Activated CD8-positive, alpha-beta memory T cell treated with anti-CD3 and anti-CD28 coated beads, Interleukin-2, amount 10 ng/mL, durations not matched to agents 7 days and 5 days (primary cell): ENCODE measurements around the gene MIER2. TPM values are rescaled to one million over a fixed set of nuclear protein-coding genes. Genes with fewer than 3 reads are reported as not detected.
"Not testable (repeated sequence)": the region's sequence is repeated elsewhere in the genome, so short reads cannot be mapped to it uniquely, and the experiment has no call there.

Experiments
- ATAC-seq: fragments of 150-1000 bp; cut with Tn5 transposase; one replicate; pipeline ENCODE4 v1.10.0; 2021; ENCODE audit warnings: moderate library complexity
- CTCF ChIA-PET: fragments of 350-600 bp; sonication (Branson Sonifier 250); formaldehyde crosslinking; loops from one replicate; lab custom pipeline; 2021; ENCODE audit warnings: antibody characterized with exemption; lab: Charles Lee
- DNase-seq: peaks from one replicate; pipeline ENCODE4 v3.0.0-alpha.2; 2020
- H3K27ac Mint-ChIP-seq: one replicate; pipeline ENCODE4 v1.8.0; 2021; ENCODE audit warnings: mild to moderate bottlenecking, mixed read lengths
- H3K27me3 Mint-ChIP-seq: one replicate; pipeline ENCODE4 v1.8.0; 2021; ENCODE audit warnings: mixed read lengths
- H3K36me3 Mint-ChIP-seq: one replicate; pipeline ENCODE4 v1.8.0; 2021; ENCODE audit warnings: mild to moderate bottlenecking, mixed read lengths
- H3K4me1 Mint-ChIP-seq: one replicate; pipeline ENCODE4 v1.8.0; 2021; ENCODE audit warnings: mixed read lengths
- H3K4me3 Mint-ChIP-seq: one replicate; pipeline ENCODE4 v1.8.0; 2021; ENCODE audit warnings: mild to moderate bottlenecking, moderate library complexity, mixed read lengths
- H3K9me3 Mint-ChIP-seq: one replicate; pipeline ENCODE4 v1.8.0; 2022; ENCODE audit warnings: low read depth, mixed read lengths
- total RNA-seq, 2 experiments: library from RNA; stranded (reverse); gene quantifications; one replicate each; pipeline ENCODE4 v1.2.3, GENCODE V29; 2021

MIER2 gene, protein sequence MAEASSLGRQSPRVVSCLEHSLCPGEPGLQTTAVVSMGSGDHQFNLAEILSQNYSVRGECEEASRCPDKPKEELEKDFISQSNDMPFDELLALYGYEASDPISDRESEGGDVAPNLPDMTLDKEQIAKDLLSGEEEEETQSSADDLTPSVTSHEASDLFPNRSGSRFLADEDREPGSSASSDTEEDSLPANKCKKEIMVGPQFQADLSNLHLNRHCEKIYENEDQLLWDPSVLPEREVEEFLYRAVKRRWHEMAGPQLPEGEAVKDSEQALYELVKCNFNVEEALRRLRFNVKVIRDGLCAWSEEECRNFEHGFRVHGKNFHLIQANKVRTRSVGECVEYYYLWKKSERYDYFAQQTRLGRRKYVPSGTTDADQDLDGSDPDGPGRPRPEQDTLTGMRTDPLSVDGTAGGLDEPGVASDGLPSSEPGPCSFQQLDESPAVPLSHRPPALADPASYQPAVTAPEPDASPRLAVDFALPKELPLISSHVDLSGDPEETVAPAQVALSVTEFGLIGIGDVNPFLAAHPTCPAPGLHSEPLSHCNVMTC
- 10 to 100 TPM; 21.6 to 23.8 TPM for total RNA-seq

GRCh38 chr19:344625-345319, at the start of gene MIER2:
Gene MIER2 (minus strand): TSS chr19:344796. CDS start chr19:344782, 14 bp downstream.
- peaks cover 10% of the 10 kb centered on the region for H3K36me3 Mint-ChIP-seq
- ATAC-seq (peak; percentile 97), DNase-seq (peak; percentile 89)
- H3K9me3 Mint-ChIP-seq = no peaks in the 10 kb centered on the region
- peak within 1 kb of the TSS; percentile 69 for H3K27ac Mint-ChIP-seq
- peak within 1 kb of the TSS; percentile 74 for H3K4me3 Mint-ChIP-seq
- no peaks in the 10 kb centered on the region for H3K27me3 Mint-ChIP-seq
- H3K4me1 Mint-ChIP-seq = peaks cover 35% of the 10 kb centered on the region
- CTCF ChIA-PET = interaction anchor here (1.9 kb wide), 1 partner anchor 144 kb away, joined by 6 read pairs; no protein-coding TSS in a partner anchor

DNA sequence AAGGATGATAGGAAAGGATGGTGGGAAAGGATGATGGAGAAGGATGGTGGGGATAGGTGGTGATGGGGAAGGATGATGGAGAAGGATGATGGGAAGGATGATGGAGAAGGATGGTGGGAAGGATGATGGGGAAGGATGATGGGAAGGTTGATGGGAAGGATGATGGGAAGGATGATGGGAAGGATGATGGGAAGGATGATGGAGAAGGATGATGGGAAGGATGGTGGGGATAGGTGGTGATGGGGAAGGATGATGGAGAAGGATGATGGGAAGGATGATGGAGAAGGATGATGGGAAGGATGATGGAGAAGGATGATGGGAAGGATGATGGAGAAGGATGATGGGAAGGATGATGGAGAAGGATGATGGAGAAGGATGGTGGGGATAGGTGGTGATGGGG, 49.0 kb upstream of the MIER2 start:
- ATAC-seq, DNase-seq, H3K4me1 Mint-ChIP-seq, CTCF ChIA-PET, H3K4me3 Mint-ChIP-seq, H3K27me3 Mint-ChIP-seq: not testable (repeated sequence)
- Mint-ChIP-seq H3K9me3 (peaks cover 20% of the 10 kb centered on the region), H3K27ac (peak overlapping the region; percentile 41), H3K36me3 (peaks cover 10% of the 10 kb centered on the region)

DNA sequence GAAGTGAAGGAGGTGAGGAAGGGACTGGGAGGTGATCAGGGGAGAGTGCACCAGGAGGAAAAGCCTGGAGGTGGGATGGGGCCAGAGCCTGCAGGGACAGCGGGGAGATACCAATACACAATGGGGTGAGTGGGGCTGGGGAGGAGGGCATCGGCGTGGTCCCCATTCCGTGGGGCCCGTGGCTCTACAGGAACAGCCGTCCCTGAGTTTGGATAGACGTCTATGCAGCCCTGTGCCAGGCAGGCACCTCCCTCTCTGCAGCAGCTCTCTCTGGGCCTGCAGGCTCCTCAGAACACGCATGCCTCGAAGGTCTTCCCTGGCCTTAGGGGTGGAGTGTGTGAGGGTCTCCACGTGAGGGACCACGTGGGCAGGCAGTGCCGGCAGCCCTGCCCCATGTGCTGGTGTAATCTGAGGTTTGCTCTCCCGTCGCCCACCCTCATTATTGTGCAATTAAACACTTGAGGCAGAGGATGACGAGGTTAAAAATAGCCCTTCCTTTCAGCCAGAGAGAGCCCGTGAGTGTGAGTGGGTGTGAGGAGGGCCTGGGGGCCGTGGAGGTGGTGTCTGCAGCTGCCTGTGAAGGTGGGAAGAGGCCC, 47.9 kb upstream of the MIER2 start:
- Mint-ChIP-seq H3K27me3 (peaks cover 3% of the 10 kb centered on the region), H3K4me3 (no peak overlapping the region), H3K9me3 (peaks cover 20% of the 10 kb centered on the region), H3K36me3 (peaks cover 10% of the 10 kb centered on the region), H3K27ac (no peak overlapping the region), H3K4me1 (no peaks in the 10 kb centered on the region)
- ATAC-seq (no peak), DNase-seq (no peak)
- CTCF ChIA-PET = no interaction called here

GRCh38 chr19:391726-392374, 47.3 kb upstream of the MIER2 start:
- CTCF ChIA-PET = no interaction called here
- no peak overlapping the region for H3K27ac Mint-ChIP-seq
- H3K4me3 Mint-ChIP-seq = no peak overlapping the region
- peaks cover 6% of the 10 kb centered on the region for H3K27me3 Mint-ChIP-seq
- H3K4me1 Mint-ChIP-seq = no peaks in the 10 kb centered on the region
- DNase-seq = no peak
- peaks cover 10% of the 10 kb centered on the region for H3K36me3 Mint-ChIP-seq
- peaks cover 20% of the 10 kb centered on the region for H3K9me3 Mint-ChIP-seq
- no peak for ATAC-seq

DNA sequence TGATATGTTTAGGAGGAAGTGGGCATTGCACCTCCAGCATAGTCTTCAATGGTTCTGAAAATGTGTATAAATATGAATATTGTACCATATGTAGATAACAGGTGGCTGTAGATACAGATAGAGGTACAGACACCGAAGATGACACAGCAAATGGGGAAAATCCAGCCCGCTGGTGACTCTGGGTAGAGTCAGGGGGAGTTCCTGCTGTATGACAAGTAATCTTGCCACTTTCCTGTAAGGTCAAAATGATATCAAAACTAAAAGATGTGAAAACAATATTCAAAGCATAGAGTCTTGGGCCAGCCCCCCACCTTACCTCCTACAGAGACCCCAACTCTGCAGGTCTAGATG, 46.6 kb upstream of the MIER2 start:
- no peak for DNase-seq
- Mint-ChIP-seq H3K27ac (no peak overlapping the region), H3K4me1 (no peaks in the 10 kb centered on the region), H3K27me3 (peaks cover 13% of the 10 kb centered on the region), H3K9me3 (peaks cover 20% of the 10 kb centered on the region), H3K36me3 (peaks cover 9% of the 10 kb centered on the region), H3K4me3 (no peak overlapping the region)
- CTCF ChIA-PET = no interaction called here
- no peak for ATAC-seq

- peaks cover 18% of the 10 kb centered on the region for H3K9me3 Mint-ChIP-seq
- H3K27me3 Mint-ChIP-seq = peaks cover 19% of the 10 kb centered on the region
- peaks cover 6% of the 10 kb centered on the region for H3K36me3 Mint-ChIP-seq
- H3K4me1 Mint-ChIP-seq = no peaks in the 10 kb centered on the region
- ATAC-seq (no peak), DNase-seq (no peak)
- CTCF ChIA-PET = no interaction called here
- H3K4me3 Mint-ChIP-seq = no peak overlapping the region
- H3K27ac Mint-ChIP-seq = no peak overlapping the region
These were observed 46.0 kb upstream of the MIER2 start for GRCh38 chr19:390386-391206.

- Mint-ChIP-seq H3K27me3 (peaks cover 24% of the 10 kb centered on the region), H3K36me3 (peaks cover 5% of the 10 kb centered on the region), H3K4me1 (no peaks in the 10 kb centered on the region), H3K27ac (no peak overlapping the region), H3K4me3 (no peak overlapping the region), H3K9me3 (peaks cover 15% of the 10 kb centered on the region)
- DNase-seq = no peak
- ATAC-seq = no peak
- CTCF ChIA-PET = no interaction called here
These were observed 45.3 kb upstream of the MIER2 start for GRCh38 chr19:389935-390289.

GRCh38 chr19:389255-389934, 44.8 kb upstream of the MIER2 start:
- peaks cover 14% of the 10 kb centered on the region for H3K9me3 Mint-ChIP-seq
- ATAC-seq = no peak
- peaks cover 27% of the 10 kb centered on the region for H3K27me3 Mint-ChIP-seq
- no peak overlapping the region for H3K4me3 Mint-ChIP-seq
- H3K36me3 Mint-ChIP-seq = peaks cover 3% of the 10 kb centered on the region
- no peaks in the 10 kb centered on the region for H3K4me1 Mint-ChIP-seq
- no peak for DNase-seq
- CTCF ChIA-PET = no interaction called here
- no peak overlapping the region for H3K27ac Mint-ChIP-seq

DNA sequence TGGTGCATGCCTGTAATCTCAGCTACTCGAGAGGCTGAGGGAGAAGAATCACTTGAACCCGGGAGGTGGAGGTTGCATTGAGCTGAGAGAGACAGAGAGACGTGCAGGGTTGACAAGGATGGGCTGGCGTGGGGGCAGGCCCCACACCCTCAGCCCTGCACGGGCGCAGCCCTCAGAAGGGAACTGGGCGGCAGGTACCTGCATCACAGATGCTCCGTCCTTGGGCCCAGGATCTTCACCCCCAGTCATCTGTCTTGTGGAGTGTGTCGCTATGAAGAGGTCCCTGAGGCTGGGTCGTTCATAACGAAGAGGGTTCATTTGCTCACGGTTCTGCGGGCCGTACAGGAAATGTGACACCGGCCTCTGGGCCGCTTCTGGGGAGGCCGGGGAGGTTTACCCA, 44.1 kb upstream of the MIER2 start:
- CTCF ChIA-PET = no interaction called here

DNA sequence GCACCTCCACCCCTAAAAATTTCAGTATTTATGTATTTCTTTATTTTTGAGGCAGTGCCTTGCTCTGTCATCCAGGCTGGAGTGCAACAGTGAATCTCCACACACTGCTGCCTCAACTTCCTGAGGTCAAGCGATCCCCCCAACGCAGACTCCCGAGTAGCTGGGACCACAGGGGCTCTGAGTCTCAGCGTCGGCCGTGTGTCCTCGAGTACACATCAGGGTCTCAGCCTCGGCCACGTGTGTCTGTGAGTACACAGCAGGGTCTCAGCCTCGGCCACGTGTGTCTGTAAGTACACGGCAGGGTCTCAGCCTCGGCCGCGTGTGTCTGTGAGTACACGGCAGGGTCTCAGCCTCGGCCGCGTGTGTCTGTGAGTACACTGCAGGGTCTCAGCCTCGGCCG, 43.2 kb upstream of the MIER2 start:
- H3K27me3 Mint-ChIP-seq = peaks cover 42% of the 10 kb centered on the region
- H3K27ac Mint-ChIP-seq = no peak overlapping the region
- DNase-seq (no peak), ATAC-seq (no peak)
- no peaks in the 10 kb centered on the region for H3K36me3 Mint-ChIP-seq
- peaks cover 3% of the 10 kb centered on the region for H3K9me3 Mint-ChIP-seq
- no peak overlapping the region for H3K4me3 Mint-ChIP-seq
- CTCF ChIA-PET = no interaction called here
- peaks cover 6% of the 10 kb centered on the region for H3K4me1 Mint-ChIP-seq

More for the DNA sequence above, 44.1 kb upstream of the MIER2 start:
- no peaks in the 10 kb centered on the region for H3K36me3 Mint-ChIP-seq
- no peak overlapping the region for H3K27ac Mint-ChIP-seq
- no peaks in the 10 kb centered on the region for H3K4me1 Mint-ChIP-seq
- DNase-seq = no peak
- peaks cover 11% of the 10 kb centered on the region for H3K9me3 Mint-ChIP-seq
- ATAC-seq = no peak
- H3K4me3 Mint-ChIP-seq = no peak overlapping the region
- H3K27me3 Mint-ChIP-seq = peaks cover 34% of the 10 kb centered on the region

DNA sequence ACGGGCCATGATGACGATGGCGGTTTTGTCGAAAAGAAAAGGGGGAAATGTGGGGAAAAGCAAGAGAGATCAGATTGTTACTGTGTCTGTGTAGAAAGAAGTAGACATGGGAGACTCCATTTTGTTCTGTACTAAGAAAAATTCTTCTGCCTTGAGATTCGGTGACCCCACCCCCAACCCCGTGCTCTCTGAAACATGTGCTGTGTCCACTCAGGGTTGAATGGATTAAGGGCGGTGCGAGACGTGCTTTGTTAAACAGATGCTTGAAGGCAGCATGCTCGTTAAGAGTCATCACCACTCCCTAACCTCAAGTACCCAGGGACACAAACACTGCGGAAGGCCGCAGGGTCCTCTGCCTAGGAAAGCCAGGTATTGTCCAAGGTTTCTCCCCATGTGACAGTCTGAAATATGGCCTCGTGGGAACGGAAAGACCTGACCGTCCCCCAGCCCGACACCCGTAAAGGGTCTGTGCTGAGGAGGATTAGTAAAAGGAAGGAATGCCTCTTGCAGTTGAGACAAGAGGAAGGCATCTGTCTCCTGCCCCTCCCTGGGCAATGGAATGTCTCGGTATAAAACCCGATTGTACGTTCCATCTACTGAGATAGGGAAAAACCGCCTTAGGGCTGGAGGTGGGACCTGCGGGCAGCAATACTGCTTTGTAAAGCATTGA, 42.2 kb upstream of the MIER2 start:
- H3K27me3 Mint-ChIP-seq = peaks cover 45% of the 10 kb centered on the region
- H3K4me1 Mint-ChIP-seq, H3K36me3 Mint-ChIP-seq, DNase-seq, H3K9me3 Mint-ChIP-seq, H3K27ac Mint-ChIP-seq, H3K4me3 Mint-ChIP-seq, CTCF ChIA-PET, ATAC-seq: not testable (repeated sequence)

DNA sequence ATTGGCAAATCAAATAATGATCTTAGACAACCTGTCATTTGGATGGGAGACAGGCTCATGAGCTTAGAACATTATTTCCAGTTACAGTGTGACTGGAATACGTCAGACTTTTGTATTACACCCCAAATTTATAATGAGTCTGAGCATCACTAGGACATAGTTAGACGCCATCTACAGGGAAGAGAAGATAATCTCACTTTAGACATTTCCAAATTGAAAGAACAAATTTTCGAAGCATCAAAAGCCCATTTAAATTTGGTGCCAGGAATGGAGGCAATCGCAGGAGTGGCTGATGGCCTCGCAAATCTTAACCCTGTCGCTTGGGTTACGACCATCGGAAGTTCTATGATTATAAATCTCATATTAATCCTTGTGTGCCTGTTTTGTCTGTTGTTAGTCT, 41.6 kb upstream of the MIER2 start:
- peaks cover 45% of the 10 kb centered on the region for H3K27me3 Mint-ChIP-seq
- H3K4me3 Mint-ChIP-seq, CTCF ChIA-PET, H3K4me1 Mint-ChIP-seq, DNase-seq, H3K27ac Mint-ChIP-seq, H3K36me3 Mint-ChIP-seq, ATAC-seq, H3K9me3 Mint-ChIP-seq: not testable (repeated sequence)
